ENCODE results near the gene HLX.

HLX gene

GRCh38 chr1:220852408-220852807 is 26.8 kb upstream of the HLX start:
- DNase-seq (ENCODE audit: low read depth): no peak
- no peak for TF ChIP-seq CTCF (conservative IDR thresholded peaks at IDR 0.05; ENCODE audit: low read depth, low read length)
- no peak overlapping the region for H3K4me3 ChIP-seq (ENCODE audit: low read length)

GRCh38 chr1:220872296-220872695 is 6.9 kb upstream of the HLX start:
- no peak overlapping the region for H3K4me3 ChIP-seq (ENCODE audit: low read length)
- no peak for DNase-seq (ENCODE audit: low read depth)
- TF ChIP-seq CTCF (conservative IDR thresholded peaks at IDR 0.05; ENCODE audit: low read depth, low read length): no peak

GRCh38 chr1:220873087-220873486 is 6.2 kb upstream of the HLX start:
- no peak for TF ChIP-seq CTCF (conservative IDR thresholded peaks at IDR 0.05; ENCODE audit: low read depth, low read length)
- DNase-seq (ENCODE audit: low read depth): no peak
- H3K4me3 ChIP-seq (ENCODE audit: low read length): no peak overlapping the region

GRCh38 chr1:220873868-220874655 is 5.2 kb upstream of the HLX start:
- H3K4me3 ChIP-seq (ENCODE audit: low read length): no peak overlapping the region
- DNase-seq (ENCODE audit: low read depth): no peak
- peak; percentile 71 for TF ChIP-seq CTCF (conservative IDR thresholded peaks at IDR 0.05; ENCODE audit: low read depth, low read length)

GRCh38 chr1:220875260-220875659 is 4.0 kb upstream of the HLX start:
- H3K4me3 ChIP-seq (ENCODE audit: low read length): no peak overlapping the region
- DNase-seq (ENCODE audit: low read depth): no peak
- TF ChIP-seq CTCF (conservative IDR thresholded peaks at IDR 0.05; ENCODE audit: low read depth, low read length): no peak

- no peak for DNase-seq (ENCODE audit: low read depth)
- no peak overlapping the region for H3K4me3 ChIP-seq (ENCODE audit: low read length)
- no peak for TF ChIP-seq CTCF (conservative IDR thresholded peaks at IDR 0.05; ENCODE audit: low read depth, low read length)
These were observed 2.5 kb upstream of the HLX start for GRCh38 chr1:220876511-220877376.

Data from retinal pigment epithelial cell (primary cell).